HCT116 (cell line): Measurements from ENCODE around the gene MID1IP1. TPM values are rescaled to one million over a fixed set of nuclear protein-coding genes. Genes with fewer than 3 reads are reported as not detected.

Source experiments
- ATAC-seq: fragments of 200-7000 bp; cut with Tn5 transposase; 2 replicates; pipeline ENCODE4 v1.9.1; 2020; ENCODE audit warnings: mild to moderate bottlenecking, moderate library complexity
- BruUV-seq: library from RNA; stranded (reverse); fragments of 400-500 nt; replicated peaks from 2 replicates; lab custom pipeline; 2021; lab: Mats Ljungman, UMichigan
- CTCF ChIA-PET: fragments of 300-600 bp; sonication (Branson Sonifier 250); formaldehyde crosslinking; loops from one replicate; lab custom pipeline; 2021; ENCODE audit warnings: antibody characterized with exemption; lab: Charles Lee
- POLR2A ChIA-PET: fragments of 300-600, 350-600 bp; sonication (Branson Sonifier 250); formaldehyde crosslinking; loops from one replicate; lab custom pipeline; 2021; ENCODE audit warnings: antibody characterized with exemption; lab: Charles Lee
- RAD21 ChIA-PET, 2 experiments: fragments of 300-600 bp; sonication (Branson Sonifier 250); formaldehyde crosslinking; loops; one replicate each; lab custom pipeline; 2023; ENCODE audit warnings: low total read pairs in 2 of 2; ENCODE audit not compliant: uncharacterized antibody in 2 of 2, unreplicated experiment in 2 of 2, low non-redundant PET in 1 of 2; lab: Charles Lee
- DNase-seq: peaks from one replicate; pipeline ENCODE4 v3.0.0-alpha.2; 2010; ENCODE audit warnings: low read depth, low spot score
- H2AFZ ChIP-seq: fragments of 200-600 bp; shearing (Covaris generic), sonication (generic); 2 replicates; pipeline ENCODE4 v1.6.1; 2017; ENCODE audit warnings: low read depth, mixed run types, mixed read lengths, antibody characterized with exemption, low read length; ENCODE audit not compliant: poor library complexity, severe bottlenecking
- H3K27ac ChIP-seq: 2 replicates; pipeline ENCODE4 v1.5.1; 2012; ENCODE audit warnings: low read depth, low read length
- H3K27me3 ChIP-seq: fragments of 200-600 bp; sonication (generic); 2 replicates; pipeline ENCODE4 v1.6.1; 2016; ENCODE audit warnings: mixed run types, low read length, mixed read lengths; ENCODE audit not compliant: insufficient read depth
- H3K36me3 ChIP-seq, 2 experiments: fragments of 200-500 bp in 1 of 2; fragments of 200-600 bp in 1 of 2; sonication (Bioruptor generic) in 1 of 2; sonication (generic) in 1 of 2; 2 replicates each; pipeline versions ENCODE4 v1.5.1 to v1.6.1; 2014 to 2016; ENCODE audit warnings: low read length in 2 of 2, inconsistent platforms in 1 of 2, mixed read lengths in 1 of 2, mixed run types in 1 of 2; ENCODE audit not compliant: insufficient read depth in 2 of 2, control insufficient read depth in 1 of 2
- H3K4me1 ChIP-seq, 2 experiments: fragments of 200-600 bp in 1 of 2; sonication (generic) in 1 of 2; 2 replicates each; pipeline versions ENCODE4 v1.5.1 to v1.6.1; 2012 to 2017; ENCODE audit warnings: low read length in 2 of 2, inconsistent platforms in 1 of 2, mild to moderate bottlenecking in 1 of 2, mixed read lengths in 1 of 2, mixed run types in 1 of 2, moderate library complexity in 1 of 2; ENCODE audit not compliant: insufficient read depth in 2 of 2, control insufficient read depth in 1 of 2
- H3K4me2 ChIP-seq: fragments of 200-600 bp; sonication (generic); 2 replicates; pipeline ENCODE4 v1.6.1; 2017; ENCODE audit warnings: mixed run types, low read length, mixed read lengths
- H3K4me3 ChIP-seq, 2 experiments: fragments of 200-600 bp in 1 of 2; sonication (generic) in 1 of 2; replicated peaks in 1 of 2; 2 replicates each; pipeline ENCODE4 v1.5.1; 2011 to 2016; ENCODE audit warnings: low read length in 2 of 2, control low read depth in 1 of 2, low read depth in 1 of 2, mild to moderate bottlenecking in 1 of 2, mixed read lengths in 1 of 2, mixed run types in 1 of 2
- H3K79me2 ChIP-seq: fragments of 200-600 bp; sonication (generic); 2 replicates; pipeline ENCODE4 v1.6.1; 2017; ENCODE audit warnings: mild to moderate bottlenecking, mixed run types, low read length, moderate library complexity, mixed read lengths; ENCODE audit not compliant: insufficient read depth
- H3K9ac ChIP-seq: fragments of 200-600 bp; sonication (generic); 2 replicates; pipeline ENCODE4 v1.6.1; 2016; ENCODE audit warnings: low read length, mixed read lengths
- H3K9me2 ChIP-seq: fragments of 200-600 bp; sonication (generic), shearing (Covaris generic); 2 replicates; pipeline ENCODE4 v1.6.1; 2017; ENCODE audit warnings: mixed run types, mild to moderate bottlenecking, moderate library complexity; ENCODE audit not compliant: insufficient read depth
- H3K9me3 ChIP-seq, 2 experiments: fragments of 200-500 bp in 1 of 2; fragments of 200-600 bp in 1 of 2; sonication (Bioruptor generic) in 1 of 2; sonication (generic) in 1 of 2; 2 replicates each; pipeline ENCODE4 v1.6.1; 2014 to 2017; ENCODE audit warnings: low read length in 2 of 2, mixed read lengths in 2 of 2, inconsistent platforms in 1 of 2, low read depth in 1 of 2, mild to moderate bottlenecking in 1 of 2, mixed run types in 1 of 2, moderate library complexity in 1 of 2; ENCODE audit not compliant: control insufficient read depth in 1 of 2, insufficient read depth in 1 of 2
- H4K20me1 ChIP-seq: fragments of 200-600 bp; sonication (generic), shearing (Covaris generic); 2 replicates; pipeline ENCODE4 v1.6.1; 2017; ENCODE audit warnings: mixed run types, mild to moderate bottlenecking, moderate library complexity; ENCODE audit not compliant: insufficient read depth
- CBX3 ChIP-seq: IDR thresholded peaks from 2 replicates; pipeline ENCODE4 v1.6.1; 2012; ENCODE audit warnings: low read depth
- ELF1 ChIP-seq: IDR thresholded peaks from 2 replicates; pipeline ENCODE4 v1.6.1; 2012; ENCODE audit warnings: low read depth, borderline replicate concordance
- JUND ChIP-seq: IDR thresholded peaks from 2 replicates; pipeline ENCODE4 v1.6.1; 2012
- SP1 ChIP-seq: IDR thresholded peaks from 2 replicates; pipeline ENCODE4 v1.6.1; 2012; ENCODE audit warnings: low read depth
- TCF7L2 ChIP-seq: IDR thresholded peaks from 2 replicates; pipeline ENCODE4 v1.7.0; 2011; ENCODE audit warnings: borderline replicate concordance, inconsistent platforms; ENCODE audit not compliant: insufficient read depth, insufficient read length; ENCODE audit errors: extremely low read depth
- ZNF274 ChIP-seq: fragments of 200-500 bp; sonication (Bioruptor generic); IDR thresholded peaks from 2 replicates; pipeline ENCODE4 v1.6.1; 2014; ENCODE audit warnings: mild to moderate bottlenecking, low read depth, low read length, inconsistent platforms
- intact Hi-C: fragments of 100-400 bp; cut with micrococcal nuclease; formaldehyde crosslinking; loops from 2 replicates; pipeline ENCODE4 v1.10.0; 2022
- total RNA-seq: library from RNA; stranded (reverse); gene quantifications from one replicate; pipeline ENCODE4 v1.2.1, GENCODE V29; 2021; ENCODE audit not compliant: unreplicated experiment
- TF ChIP-seq, protein P1 (sequence below): IDR thresholded peaks from 2 replicates; pipeline ENCODE4 v1.6.1; 2012
- TF ChIP-seq, protein P2 (sequence below): IDR thresholded peaks from 2 replicates; pipeline ENCODE4 v1.6.1; 2012; ENCODE audit warnings: low read depth

Gene MID1IP1
- total RNA-seq, 1 experiment from 2014 or later: 109 TPM

DNA sequence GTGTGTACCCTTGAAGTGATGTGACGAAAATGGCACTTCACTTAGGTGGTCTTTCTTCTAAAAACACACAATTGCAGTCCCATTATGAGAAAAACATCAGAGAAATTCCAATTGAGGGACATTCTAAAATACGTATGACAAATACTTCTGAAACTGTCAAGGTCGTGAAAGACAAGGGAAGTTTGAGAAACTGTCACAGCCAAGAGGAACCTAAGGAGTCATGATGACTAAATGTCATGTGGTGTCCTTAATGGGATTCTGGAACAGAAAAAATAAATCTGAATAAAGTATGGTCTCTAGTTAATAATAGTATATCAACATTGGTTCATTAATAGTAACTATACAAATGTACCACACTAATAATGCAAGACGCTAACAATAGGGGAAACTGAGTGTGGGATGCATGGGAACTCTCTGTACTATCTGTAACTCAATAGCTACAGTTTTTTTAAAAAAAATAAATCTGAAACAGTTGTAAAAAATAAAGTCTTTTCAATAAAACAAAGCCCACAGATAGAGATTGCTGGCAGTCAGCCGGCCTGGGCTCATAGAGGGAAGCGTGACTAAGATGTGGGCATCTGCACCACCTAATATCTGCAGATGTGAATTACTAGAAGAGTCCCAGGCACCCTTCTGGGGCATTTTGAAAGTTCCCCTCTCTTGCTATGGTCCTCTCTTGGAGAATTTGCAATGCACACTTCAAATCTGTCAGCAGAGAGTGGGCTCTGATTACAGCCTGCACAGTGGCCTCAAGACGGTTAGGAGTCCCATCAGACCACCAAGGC lies 47.6 kb downstream of the MID1IP1 start:
- no peak for DNase-seq
- Histone ChIP-seq H3K4me3 (no peak overlapping the region), H3K9me2 (no peaks in the 10 kb centered on the region), H3K27ac (no peak overlapping the region), H3K36me3 (no peaks in the 10 kb centered on the region), H3K4me1 (no peaks in the 10 kb centered on the region), H2AFZ (no peak overlapping the region), H3K27me3 (no peaks in the 10 kb centered on the region), H3K79me2 (no peaks in the 10 kb centered on the region), H3K4me2 (no peak overlapping the region), H3K9ac (no peak overlapping the region), H3K9me3 (no peaks in the 10 kb centered on the region)
- no peak for ATAC-seq
- no TSS peak for BruUV-seq
- RAD21 ChIA-PET: no interaction called here
- CTCF ChIA-PET: no interaction called here
- intact Hi-C loops: no loop called here
- POLR2A ChIA-PET: no interaction called here
- TF ChIP-seq, protein P1, sequence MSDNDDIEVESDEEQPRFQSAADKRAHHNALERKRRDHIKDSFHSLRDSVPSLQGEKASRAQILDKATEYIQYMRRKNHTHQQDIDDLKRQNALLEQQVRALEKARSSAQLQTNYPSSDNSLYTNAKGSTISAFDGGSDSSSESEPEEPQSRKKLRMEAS: no peak
- TF ChIP-seq CBX3 (no peak), TCF7L2 (no peak), ZNF274 (no peak), JUND (no peak), SP1 (no peak), ELF1 (no peak)
- TF ChIP-seq, protein P2, sequence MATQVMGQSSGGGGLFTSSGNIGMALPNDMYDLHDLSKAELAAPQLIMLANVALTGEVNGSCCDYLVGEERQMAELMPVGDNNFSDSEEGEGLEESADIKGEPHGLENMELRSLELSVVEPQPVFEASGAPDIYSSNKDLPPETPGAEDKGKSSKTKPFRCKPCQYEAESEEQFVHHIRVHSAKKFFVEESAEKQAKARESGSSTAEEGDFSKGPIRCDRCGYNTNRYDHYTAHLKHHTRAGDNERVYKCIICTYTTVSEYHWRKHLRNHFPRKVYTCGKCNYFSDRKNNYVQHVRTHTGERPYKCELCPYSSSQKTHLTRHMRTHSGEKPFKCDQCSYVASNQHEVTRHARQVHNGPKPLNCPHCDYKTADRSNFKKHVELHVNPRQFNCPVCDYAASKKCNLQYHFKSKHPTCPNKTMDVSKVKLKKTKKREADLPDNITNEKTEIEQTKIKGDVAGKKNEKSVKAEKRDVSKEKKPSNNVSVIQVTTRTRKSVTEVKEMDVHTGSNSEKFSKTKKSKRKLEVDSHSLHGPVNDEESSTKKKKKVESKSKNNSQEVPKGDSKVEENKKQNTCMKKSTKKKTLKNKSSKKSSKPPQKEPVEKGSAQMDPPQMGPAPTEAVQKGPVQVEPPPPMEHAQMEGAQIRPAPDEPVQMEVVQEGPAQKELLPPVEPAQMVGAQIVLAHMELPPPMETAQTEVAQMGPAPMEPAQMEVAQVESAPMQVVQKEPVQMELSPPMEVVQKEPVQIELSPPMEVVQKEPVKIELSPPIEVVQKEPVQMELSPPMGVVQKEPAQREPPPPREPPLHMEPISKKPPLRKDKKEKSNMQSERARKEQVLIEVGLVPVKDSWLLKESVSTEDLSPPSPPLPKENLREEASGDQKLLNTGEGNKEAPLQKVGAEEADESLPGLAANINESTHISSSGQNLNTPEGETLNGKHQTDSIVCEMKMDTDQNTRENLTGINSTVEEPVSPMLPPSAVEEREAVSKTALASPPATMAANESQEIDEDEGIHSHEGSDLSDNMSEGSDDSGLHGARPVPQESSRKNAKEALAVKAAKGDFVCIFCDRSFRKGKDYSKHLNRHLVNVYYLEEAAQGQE: no peak
- TF ChIP-seq, all 23 proteins: peak for 0
- no peaks in the 10 kb centered on the region for H4K20me1 ChIP-seq
